ENCODE results near the gene TMC3. TPM values are rescaled to one million over a fixed set of nuclear protein-coding genes. Genes with fewer than 3 reads are reported as not detected.

Gene TMC3
- total and polyA plus RNA-seq, 10 of the 15 experiments (the other 5 are each of a cell fraction or from before 2014, with no cell fraction given): 0.03 to 0.04 (median 0.04) TPM; not detected in 7

- ChIA-PET CTCF (interaction anchor here (0.8 kb wide), 1 partner anchor 122 kb away, joined by 3 read pairs; no protein-coding TSS in a partner anchor), RAD21 (ENCODE audit: unreplicated experiment) (no interaction called here), SMC1A (ENCODE audit: uncharacterized antibody, unreplicated experiment) (interaction anchor here (1.8 kb wide), 1 partner anchor 113 kb away, joined by 6 read pairs; no protein-coding TSS in a partner anchor), POLR2A (no interaction called here)
- Histone ChIP-seq H3K9ac (ENCODE audit: control insufficient read depth, insufficient read depth, low read length) (no peak overlapping the region), H3K36me3 (ENCODE audit: control insufficient read depth in 2 of 2, insufficient read depth in 2 of 2, low read length in 1 of 2) (no peaks in the 10 kb centered on the region), H3K27me3 (replicated peaks in 1 of 2; ENCODE audit: control insufficient read depth in 2 of 2, insufficient read depth in 2 of 2, low read length in 1 of 2) (no peaks in the 10 kb centered on the region), H4K20me1 (ENCODE audit: control insufficient read depth, insufficient read depth) (no peaks in the 10 kb centered on the region), H3K9me3 (replicated peaks; ENCODE audit: control insufficient read depth, insufficient read depth, low read length) (no peaks in the 10 kb centered on the region), H3K27ac (ENCODE audit: control insufficient read depth, insufficient read depth) (no peak overlapping the region), H3K4me3 (no peak overlapping the region), H3K4me1 (ENCODE audit: control insufficient read depth, insufficient read depth, low read length) (no peaks in the 10 kb centered on the region), H3K4me2 (ENCODE audit: control insufficient read depth, insufficient read depth) (no peak overlapping the region), H3K79me2 (ENCODE audit: control insufficient read depth, insufficient read depth, low read length) (no peaks in the 10 kb centered on the region), H2AFZ (ENCODE audit: control insufficient read depth, low read depth, low read length) (no peak overlapping the region)
- FAIRE-seq (no peak), ATAC-seq (no peak), DNase-seq (ENCODE audit: low read depth, low spot score) (no peak)
- no TSS peak for BruUV-seq (replicated peaks)
- in situ Hi-C loops (cut with MboI): no loop called here
- intact Hi-C loops (cut with micrococcal nuclease; ENCODE audit: unreplicated experiment): no loop called here
- 64% methylated on average over 12 of the region's 12 CpGs for WGBS (ENCODE audit: insufficient coverage, insufficient replicate concordance, low lambda C conversion rate, missing lambda C conversion rate)
- TF ChIP-seq E2F8 (IDR thresholded peaks at IDR 0.05; ENCODE audit: low read depth, partially characterized antibody) (no peak), POLR2AphosphoS2 (IDR thresholded peaks at IDR 0.05; ENCODE audit: low read depth, low read length) (no peak), RELB (IDR thresholded peaks at IDR 0.05; ENCODE audit: low read depth) (no peak), POU2F2 (IDR thresholded peaks at IDR 0.05; ENCODE audit: borderline replicate concordance, low read depth, low read length) (no peak), HDAC2 (IDR thresholded peaks at IDR 0.05) (no peak), IKZF2 (IDR thresholded peaks at IDR 0.05) (no peak), TCF3 (IDR thresholded peaks at IDR 0.05; ENCODE audit: borderline replicate concordance, insufficient read depth, low read depth, low read length) (no peak), SIX5 (IDR thresholded peaks at IDR 0.05; ENCODE audit: low read depth, low read length, severe bottlenecking) (no peak), KDM1A (IDR thresholded peaks at IDR 0.05; ENCODE audit: borderline replicate concordance) (no peak), SP1 (IDR thresholded peaks at IDR 0.05; ENCODE audit: low read depth, low read length) (no peak), HCFC1 (IDR thresholded peaks at IDR 0.05; ENCODE audit: low read length) (no peak), SMAD5 (IDR thresholded peaks at IDR 0.05; ENCODE audit: low read depth) (no peak), NKRF (conservative IDR thresholded peaks at IDR 0.05) (no peak), MEF2A (IDR thresholded peaks at IDR 0.05; ENCODE audit: insufficient read depth, low read depth, low read length) (no peak), NFYA (IDR thresholded peaks at IDR 0.05; ENCODE audit: borderline replicate concordance, low read depth, low read length) (no peak)
Observed at GRCh38 chr15:81387621-81388435, 13.8 kb upstream of the TMC3 start.
